ENCODE measurements around the gene PIH1D1. TPM values are rescaled to one million over a fixed set of nuclear protein-coding genes. Genes with fewer than 3 reads are reported as not detected.

PIH1D1 gene
- total and polyA plus RNA-seq, 2 of the 8 experiments (the other 6 are each of a cell fraction or from before 2014, with no cell fraction given), result 146 to 195 TPM

GRCh38 chr19:49473868-49474541 lies 22.4 kb upstream of the PIH1D1 start, which contains the start of gene FLT3LG (continued):
- TF ChIP-seq RAD21 (IDR thresholded peaks at IDR 0.05 in 1 of 2, conservative IDR thresholded peaks at IDR 0.05 in 1 of 2; ENCODE audit: low read depth in 2 of 2, low read length in 2 of 2), result peak; percentile 36 to 49; a peak in 3 of 4 replicates
- TF ChIP-seq SIX5 (IDR thresholded peaks at IDR 0.05; ENCODE audit: low read depth, low read length), result no peak
- TF ChIP-seq HDAC2 (IDR thresholded peaks at IDR 0.05; ENCODE audit: borderline replicate concordance in 1 of 2, low read depth in 2 of 2, low read length in 2 of 2), result 0 out of 4 replicates have a peak, but pooled peaks of 1 of the 2 experiments have one; percentile 23
- peak; percentile 47 for TF ChIP-seq ASH2L (IDR thresholded peaks at IDR 0.05; ENCODE audit: low read length)
- TF ChIP-seq SP4 (IDR thresholded peaks at IDR 0.05; ENCODE audit: low read length), result 0 out of 2 replicates have a peak, but pooled peaks have one; percentile 62
- no peak for TF ChIP-seq TBP (IDR thresholded peaks at IDR 0.05; ENCODE audit: low read depth, low read length)
- peak; percentile 28 for TF ChIP-seq KDM4A (IDR thresholded peaks at IDR 0.05; ENCODE audit: low read depth, low read length, severe bottlenecking)
- peak; percentile 25; the same call in 1 of the 2 replicates for TF ChIP-seq E2F6 (IDR thresholded peaks at IDR 0.05)
- TF ChIP-seq POU5F1 (IDR thresholded peaks at IDR 0.05; ENCODE audit: low read depth, low read length), result no peak
- peak; percentile 43 to 74; a peak in 2 of 4 replicates for TF ChIP-seq SIN3A (conservative IDR thresholded peaks at IDR 0.05 in 1 of 2, IDR thresholded peaks at IDR 0.05 in 1 of 2; ENCODE audit: low read depth in 1 of 2, low read length in 2 of 2)
- no peak for TF ChIP-seq RBBP5 (IDR thresholded peaks at IDR 0.05; ENCODE audit: borderline replicate concordance, low read depth, low read length)
- peak; percentile 49; the same call in 1 of the 2 replicates for TF ChIP-seq TCF12 (IDR thresholded peaks at IDR 0.05; ENCODE audit: low read depth, low read length)

Measured in H1 (cell line).